MM.1S (cell line): ENCODE measurements around the gene RPS6KA6.

Source experiments
- DNase-seq: peaks from one replicate; pipeline ENCODE4 v3.0.0-alpha.2; 2015
- H2AFZ ChIP-seq: fragments of 300-600 bp; sonication (generic); 2 replicates; pipeline ENCODE4 v1.6.0; 2016; ENCODE audit warnings: antibody characterized with exemption, low read length
- H3F3A ChIP-seq: fragments of 300-600 bp; sonication (generic); 2 replicates; pipeline ENCODE4 v1.6.1; 2016; ENCODE audit warnings: mild to moderate bottlenecking, antibody characterized with exemption, low read length, moderate library complexity, mixed read lengths; ENCODE audit not compliant: insufficient read depth
- H3K27ac ChIP-seq: fragments of 300-600 bp; sonication (generic); 2 replicates; pipeline ENCODE4 v1.5.1; 2016; ENCODE audit warnings: mild to moderate bottlenecking, low read length
- H3K27me3 ChIP-seq: fragments of 300-600 bp; sonication (generic); replicated peaks from 2 replicates; pipeline ENCODE4 v1.6.0; 2016; ENCODE audit warnings: low read length; ENCODE audit not compliant: insufficient read depth
- H3K36me3 ChIP-seq: fragments of 300-600 bp; sonication (generic); replicated peaks from 2 replicates; pipeline ENCODE4 v1.6.1; 2016; ENCODE audit warnings: mild to moderate bottlenecking, low read length, mixed read lengths; ENCODE audit not compliant: insufficient read depth
- H3K4me1 ChIP-seq: fragments of 300-600 bp; sonication (generic); 2 replicates; pipeline ENCODE4 v1.6.1; 2016; ENCODE audit warnings: low read length, mixed read lengths
- H3K4me2 ChIP-seq: fragments of 300-600 bp; sonication (generic); 2 replicates; pipeline ENCODE4 v1.6.0; 2016; ENCODE audit warnings: low read depth, low read length
- H3K4me3 ChIP-seq: fragments of 300-600 bp; sonication (generic); 2 replicates; pipeline ENCODE4 v1.5.1; 2016; ENCODE audit warnings: low read length, mixed read lengths
- H3K79me2 ChIP-seq: fragments of 300-600 bp; sonication (generic); 2 replicates; pipeline ENCODE4 v1.6.1; 2016; ENCODE audit warnings: mixed run types, low read length, mixed read lengths
- H3K9ac ChIP-seq: fragments of 300-600 bp; sonication (generic); 2 replicates; pipeline ENCODE4 v1.6.1; 2016; ENCODE audit warnings: low read length, mixed read lengths
- H3K9me2 ChIP-seq: fragments of 300-600 bp; sonication (generic); replicated peaks from 2 replicates; pipeline ENCODE4 v1.6.1; 2016; ENCODE audit warnings: mild to moderate bottlenecking, low read length, mixed read lengths; ENCODE audit not compliant: insufficient read depth
- H3K9me3 ChIP-seq: fragments of 300-600 bp; sonication (generic); replicated peaks from 2 replicates; pipeline ENCODE4 v1.6.1; 2016; ENCODE audit warnings: mild to moderate bottlenecking, low read length, mixed read lengths; ENCODE audit not compliant: insufficient read depth
- H4K20me1 ChIP-seq: fragments of 300-600 bp; sonication (generic); 2 replicates; pipeline ENCODE4 v1.6.1; 2016; ENCODE audit warnings: mild to moderate bottlenecking, low read length, moderate library complexity, mixed read lengths; ENCODE audit not compliant: insufficient read depth
- CTCF ChIP-seq: fragments of 300-600 bp; sonication (generic); IDR thresholded peaks from 2 replicates; pipeline ENCODE4 v1.5.1; 2016; ENCODE audit warnings: antibody characterized with exemption, low read length, mixed read lengths
- EZH2 ChIP-seq: fragments of 300-600 bp; sonication (generic); optimal IDR thresholded peaks from 2 replicates; pipeline ENCODE3; 2017; ENCODE audit warnings: low read depth, mild to moderate bottlenecking, antibody characterized with exemption, low read length, mixed read lengths
- EZH2phosphoT487 ChIP-seq: fragments of 300-600 bp; sonication (generic); IDR thresholded peaks from 2 replicates; pipeline ENCODE4 v1.6.1; 2018; ENCODE audit warnings: antibody characterized with exemption, low read length

RPS6KA6 gene

DNA sequence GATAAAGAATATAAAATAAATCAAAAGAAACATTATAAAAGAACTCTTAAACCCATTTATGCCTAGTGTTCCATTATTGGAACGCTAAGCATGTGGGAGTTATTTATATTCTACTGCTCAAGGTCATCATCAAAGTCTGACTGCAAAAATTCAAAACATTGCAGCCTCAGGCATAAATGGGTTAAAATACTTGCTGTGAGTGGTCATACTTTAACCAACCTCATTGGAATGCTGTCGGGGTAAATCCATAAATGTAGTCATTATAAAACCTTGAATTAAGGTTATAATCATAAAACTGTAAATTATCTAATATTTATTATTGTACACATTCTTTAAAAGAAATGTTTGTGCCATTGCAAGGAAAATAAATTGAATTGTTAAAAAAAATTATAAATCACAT lies 55.0 kb downstream of the RPS6KA6 start:
- H3K9me3 ChIP-seq = no peaks in the 10 kb centered on the region
- H2AFZ ChIP-seq = no peak overlapping the region
- no peaks in the 10 kb centered on the region for H3K4me1 ChIP-seq
- H3K27me3 ChIP-seq = no peaks in the 10 kb centered on the region
- H3F3A ChIP-seq = no peaks in the 10 kb centered on the region
- H3K4me2 ChIP-seq = no peak overlapping the region
- no peak overlapping the region for H3K4me3 ChIP-seq
- no peaks in the 10 kb centered on the region for H3K79me2 ChIP-seq
- TF ChIP-seq CTCF (no peak), EZH2phosphoT487 (no peak), EZH2 (no peak)
- no peaks in the 10 kb centered on the region for H3K9me2 ChIP-seq
- no peak overlapping the region for H3K9ac ChIP-seq
- H4K20me1 ChIP-seq = no peaks in the 10 kb centered on the region
- H3K36me3 ChIP-seq = no peaks in the 10 kb centered on the region
- H3K27ac ChIP-seq = no peak overlapping the region
- no peak for DNase-seq

- no peak for DNase-seq
- Histone ChIP-seq H3K9me3 (no peaks in the 10 kb centered on the region), H4K20me1 (no peaks in the 10 kb centered on the region), H2AFZ (no peak overlapping the region), H3K4me3 (no peak overlapping the region), H3K4me1 (no peaks in the 10 kb centered on the region), H3K27me3 (no peaks in the 10 kb centered on the region), H3F3A (no peaks in the 10 kb centered on the region), H3K36me3 (no peaks in the 10 kb centered on the region), H3K9me2 (no peaks in the 10 kb centered on the region), H3K4me2 (no peak overlapping the region), H3K79me2 (no peaks in the 10 kb centered on the region), H3K27ac (no peak overlapping the region), H3K9ac (no peak overlapping the region)
- TF ChIP-seq EZH2 (no peak), CTCF (no peak), EZH2phosphoT487 (no peak)
These were observed 64.4 kb downstream of the RPS6KA6 start for GRCh38 chrX:84123585-84123984.

DNA sequence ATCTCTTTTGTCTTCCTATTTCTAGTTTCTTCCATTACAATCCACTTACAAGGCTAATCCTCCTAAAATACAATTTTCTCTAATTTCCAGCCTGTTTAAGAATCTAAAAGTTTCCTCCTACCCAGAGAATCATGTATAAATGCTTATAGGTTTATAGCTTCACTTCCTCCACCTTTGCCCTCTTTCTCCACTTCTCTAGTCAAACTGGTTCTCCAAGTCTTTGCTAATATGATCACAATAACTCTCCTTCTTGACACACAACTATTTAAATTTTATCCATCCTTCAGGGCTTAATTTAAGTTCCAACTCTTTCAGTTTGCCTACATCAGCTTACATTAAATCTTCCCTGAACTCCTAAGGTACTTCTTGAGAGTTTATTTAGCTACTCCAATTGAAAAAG lies 69.2 kb downstream of the RPS6KA6 start:
- no peak for DNase-seq
- H3K4me2 ChIP-seq = no peak overlapping the region
- H3K4me3 ChIP-seq = no peak overlapping the region
- no peak overlapping the region for H2AFZ ChIP-seq
- H3K79me2 ChIP-seq = no peaks in the 10 kb centered on the region
- no peaks in the 10 kb centered on the region for H3K9me3 ChIP-seq
- no peak overlapping the region for H3K9ac ChIP-seq
- H3K36me3 ChIP-seq = no peaks in the 10 kb centered on the region
- H3K9me2 ChIP-seq = no peaks in the 10 kb centered on the region
- no peaks in the 10 kb centered on the region for H3K27me3 ChIP-seq
- H3F3A ChIP-seq = no peaks in the 10 kb centered on the region
- no peaks in the 10 kb centered on the region for H3K4me1 ChIP-seq
- H4K20me1 ChIP-seq = no peaks in the 10 kb centered on the region
- no peak for TF ChIP-seq EZH2phosphoT487
- no peak for TF ChIP-seq EZH2
- TF ChIP-seq CTCF = no peak
- H3K27ac ChIP-seq = no peak overlapping the region

GRCh38 chrX:84118315-84118714 lies 69.7 kb downstream of the RPS6KA6 start:
- no peaks in the 10 kb centered on the region for H3K4me1 ChIP-seq
- no peak overlapping the region for H3K9ac ChIP-seq
- H3K4me2 ChIP-seq = no peak overlapping the region
- DNase-seq = no peak
- H3K36me3 ChIP-seq = no peaks in the 10 kb centered on the region
- H4K20me1 ChIP-seq = no peaks in the 10 kb centered on the region
- no peak overlapping the region for H2AFZ ChIP-seq
- no peaks in the 10 kb centered on the region for H3K9me2 ChIP-seq
- TF ChIP-seq EZH2phosphoT487 (no peak), EZH2 (no peak), CTCF (no peak)
- no peaks in the 10 kb centered on the region for H3F3A ChIP-seq
- no peak overlapping the region for H3K27ac ChIP-seq
- H3K27me3 ChIP-seq = no peaks in the 10 kb centered on the region
- no peaks in the 10 kb centered on the region for H3K9me3 ChIP-seq
- H3K4me3 ChIP-seq = no peak overlapping the region
- no peaks in the 10 kb centered on the region for H3K79me2 ChIP-seq
